GM12891 (cell line): ENCODE results near the gene WHRN.

Experiments used
- POLR2A ChIP-seq: IDR thresholded peaks from 2 replicates; pipeline ENCODE4 v1.6.1; 2011; ENCODE audit warnings: low read depth, low read length, control low read depth
- POLR2AphosphoS5 ChIP-seq: IDR thresholded peaks from 2 replicates; pipeline ENCODE4 v1.6.1; 2011; ENCODE audit warnings: low read depth, low read length, control low read depth

- no peak for TF ChIP-seq POLR2A
- no peak for TF ChIP-seq POLR2AphosphoS5
These were observed 115.5 kb downstream of the WHRN start for GRCh38 chr9:114389612-114390368.
